BJ (cell line): ENCODE results near the gene RRP12. TPM values are rescaled to one million over a fixed set of nuclear protein-coding genes. Genes with fewer than 3 reads are reported as not detected.

Experiments used
- CTCF ChIA-PET: fragments of 350-600 bp; formaldehyde crosslinking; extraction: SDS; loops from one replicate; lab custom pipeline; 2021; ENCODE audit warnings: antibody characterized with exemption, inconsistent platforms; lab: Yijun Ruan, JAX
- POLR2A ChIA-PET: fragments of 300-600 bp; sonication (Branson Sonifier 250); formaldehyde crosslinking; extraction: SDS; loops from one replicate; lab custom pipeline; 2021; ENCODE audit warnings: antibody characterized with exemption; lab: Charles Lee
- DNase-seq: peaks from one replicate; pipeline ENCODE4 v3.0.0-alpha.2; 2011; ENCODE audit warnings: low read depth
- H3K27me3 ChIP-seq: 2 replicates; pipeline ENCODE4 v1.6.0; 2011; ENCODE audit warnings: low read length; ENCODE audit not compliant: control insufficient read depth, insufficient read depth
- H3K36me3 ChIP-seq: 2 replicates; pipeline ENCODE4 v1.5.1; 2011; ENCODE audit warnings: low read length; ENCODE audit not compliant: control insufficient read depth, insufficient read depth
- H3K4me3 ChIP-seq: 2 replicates; pipeline ENCODE4 v1.5.1; 2011; ENCODE audit warnings: low read depth, mild to moderate bottlenecking, control low read depth, low read length
- CTCF ChIP-seq: IDR thresholded peaks from 2 replicates; pipeline ENCODE4 v1.5.1; 2011; ENCODE audit warnings: low read depth, mild to moderate bottlenecking, control low read depth, inconsistent platforms, low read length, moderate library complexity; ENCODE audit not compliant: insufficient read depth
- polyA plus RNA-seq: library from polyadenylated mRNA; depleted of rRNA; stranded (reverse); fragments of >200 nt; gene quantifications from 2 replicates; pipeline ENCODE4 v1.2.3, GENCODE V29; 2011

RRP12 gene
- polyA plus RNA-seq, 1 experiment = 16.3 TPM

- ChIA-PET POLR2A (no interaction called here), CTCF (no interaction called here)
- Histone ChIP-seq H3K36me3 (no peaks in the 10 kb centered on the region), H3K27me3 (no peaks in the 10 kb centered on the region), H3K4me3 (no peak overlapping the region)
- DNase-seq = no peak
- no peak for TF ChIP-seq CTCF
Measured at GRCh38 chr10:97323501-97323900, 77.6 kb downstream of the RRP12 start.

DNA sequence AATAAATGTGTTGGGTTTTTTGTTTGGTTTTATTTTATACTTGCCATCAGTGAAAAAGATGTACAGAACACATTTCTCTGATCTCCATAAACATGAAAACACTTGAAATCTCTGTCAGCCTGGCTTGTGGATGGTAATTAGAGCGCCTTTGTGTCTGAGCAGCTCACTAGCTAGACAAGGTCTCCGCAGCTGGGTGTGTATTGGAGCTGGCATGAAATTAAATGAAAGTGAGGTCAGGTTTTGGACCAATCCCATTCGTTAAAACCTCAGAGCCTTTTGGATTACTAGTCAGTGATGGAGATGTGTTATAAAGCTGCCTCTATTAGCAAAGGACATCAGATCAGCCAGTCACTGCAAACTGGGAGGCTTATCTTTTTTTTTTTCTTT, 79.3 kb downstream of the RRP12 start:
- Histone ChIP-seq H3K36me3 (no peaks in the 10 kb centered on the region), H3K4me3 (no peak overlapping the region), H3K27me3 (no peaks in the 10 kb centered on the region)
- CTCF ChIA-PET = interaction anchor here (2.2 kb wide), 1 partner anchor 11 kb away, joined by 17 read pairs; no protein-coding TSS in a partner anchor
- POLR2A ChIA-PET = no interaction called here
- DNase-seq = no peak
- TF ChIP-seq CTCF = no peak

DNA sequence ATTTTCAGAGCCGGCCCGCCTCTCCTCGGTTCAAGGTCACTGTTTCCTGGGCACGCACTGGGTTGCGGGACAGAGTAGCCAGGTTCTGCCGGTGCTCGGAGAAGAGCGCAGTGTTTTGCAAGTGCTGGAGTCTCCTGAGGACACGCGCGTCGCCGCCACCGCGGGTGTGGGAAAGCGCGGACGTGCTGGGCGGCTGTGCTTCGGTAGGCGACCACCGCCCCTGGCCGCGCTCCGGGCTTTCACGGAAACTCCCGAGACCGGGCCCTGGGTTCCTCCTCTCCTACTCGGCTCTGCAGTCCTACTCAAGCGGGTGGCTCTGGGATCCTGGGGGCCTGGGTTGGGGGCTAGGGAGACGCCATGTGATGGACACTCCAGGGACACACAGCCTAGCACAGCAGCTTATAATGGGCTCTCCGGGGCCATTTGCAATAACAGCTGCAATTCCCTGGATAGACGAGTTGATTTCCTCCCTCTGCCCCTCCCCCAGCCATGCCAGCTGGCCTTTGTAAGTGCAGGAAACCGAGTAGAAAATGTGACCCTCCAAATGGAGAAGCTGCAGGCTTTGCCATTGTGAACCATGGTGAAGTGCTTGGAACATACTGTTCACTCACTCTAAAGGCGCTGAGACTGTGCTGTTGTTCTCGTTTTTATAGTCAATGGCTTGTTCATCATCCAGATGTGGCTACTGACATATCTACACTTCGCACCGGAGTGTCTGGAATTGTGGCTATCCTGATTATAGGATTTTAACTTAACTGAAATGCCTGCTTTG, 79.9 kb downstream of the RRP12 start:
- no peak for TF ChIP-seq CTCF
- H3K27me3 ChIP-seq = no peaks in the 10 kb centered on the region
- POLR2A ChIA-PET = no interaction called here
- H3K36me3 ChIP-seq = no peaks in the 10 kb centered on the region
- CTCF ChIA-PET = interaction anchor here (2.2 kb wide), 1 partner anchor 11 kb away, joined by 17 read pairs; no protein-coding TSS in a partner anchor
- DNase-seq = no peak
- H3K4me3 ChIP-seq = no peak overlapping the region; the same call in 1 of the 2 replicates

GRCh38 chr10:97320480-97321031, 80.6 kb downstream of the RRP12 start:
- Histone ChIP-seq H3K36me3 (no peaks in the 10 kb centered on the region), H3K4me3 (no peak overlapping the region), H3K27me3 (no peaks in the 10 kb centered on the region)
- POLR2A ChIA-PET = no interaction called here
- CTCF ChIA-PET = interaction anchor here (1.0 to 2.2 kb wide), 3 partner anchors 12 to 46 kb away, joined by 4 to 17 read pairs (median 6); no protein-coding TSS in a partner anchor
- no peak for DNase-seq
- TF ChIP-seq CTCF = no peak

GRCh38 chr10:97319671-97320479, 81.3 kb downstream of the RRP12 start:
- no peaks in the 10 kb centered on the region for H3K27me3 ChIP-seq
- CTCF ChIA-PET = interaction anchor here (1.0 to 1.7 kb wide), 2 partner anchors 13 to 46 kb away, joined by 4 to 6 read pairs; no protein-coding TSS in a partner anchor
- no peak for TF ChIP-seq CTCF
- no peak for DNase-seq
- POLR2A ChIA-PET = no interaction called here
- H3K36me3 ChIP-seq = no peaks in the 10 kb centered on the region
- H3K4me3 ChIP-seq = peak overlapping the region; percentile 63
